RWPE2 (cell line): ENCODE data around the gene CNIH3.

Experiments
- ATAC-seq: fragments of 200-7000 bp; cut with Tn5 transposase; 3 replicates; pipeline ENCODE4 v1.9.1; 2021; ENCODE audit warnings: low read depth
- DNase-seq: peaks from one replicate; pipeline ENCODE4 v3.0.0-alpha.2; 2020; ENCODE audit warnings: low spot score
- H3K27ac ChIP-seq: fragments of 450-650 bp; 2 replicates; pipeline ENCODE4 v1.5.1; 2017; ENCODE audit warnings: mild to moderate bottlenecking; ENCODE audit not compliant: poor library complexity, severe bottlenecking
- H3K27me3 ChIP-seq: fragments of 250-450 bp; sonication (Bioruptor Pico); 2 replicates; pipeline ENCODE4 v1.5.1; 2021; ENCODE audit warnings: mild to moderate bottlenecking, moderate library complexity; ENCODE audit not compliant: insufficient read depth, poor library complexity, severe bottlenecking
- H3K36me3 ChIP-seq: fragments of 250-450 bp; sonication (Bioruptor Pico); 2 replicates; pipeline ENCODE4 v1.5.1; 2020; ENCODE audit warnings: low read depth, mild to moderate bottlenecking, moderate library complexity
- H3K4me1 ChIP-seq: fragments of 250-450 bp; sonication (Bioruptor Pico); 2 replicates; pipeline ENCODE4 v1.5.1; 2021; ENCODE audit warnings: mild to moderate bottlenecking, moderate library complexity; ENCODE audit not compliant: insufficient read depth, poor library complexity, severe bottlenecking
- H3K4me3 ChIP-seq: fragments of 250-450 bp; sonication (Bioruptor Pico); 2 replicates; pipeline ENCODE4 v1.5.1; 2021; ENCODE audit warnings: mild to moderate bottlenecking, moderate library complexity; ENCODE audit not compliant: severe bottlenecking
- H3K9me3 ChIP-seq: fragments of 250-450 bp; sonication (Bioruptor Pico); 2 replicates; pipeline ENCODE4 v1.5.1; 2021; ENCODE audit warnings: mild to moderate bottlenecking, moderate library complexity; ENCODE audit not compliant: severe bottlenecking
- TF ChIP-seq, protein P1 (sequence below): fragments of 450-650 bp; IDR thresholded peaks from one replicate; pipeline ENCODE4 v1.5.1; 2017; ENCODE audit warnings: mild to moderate bottlenecking, moderate library complexity; ENCODE audit not compliant: poor library complexity, severe bottlenecking

CNIH3 gene

DNA sequence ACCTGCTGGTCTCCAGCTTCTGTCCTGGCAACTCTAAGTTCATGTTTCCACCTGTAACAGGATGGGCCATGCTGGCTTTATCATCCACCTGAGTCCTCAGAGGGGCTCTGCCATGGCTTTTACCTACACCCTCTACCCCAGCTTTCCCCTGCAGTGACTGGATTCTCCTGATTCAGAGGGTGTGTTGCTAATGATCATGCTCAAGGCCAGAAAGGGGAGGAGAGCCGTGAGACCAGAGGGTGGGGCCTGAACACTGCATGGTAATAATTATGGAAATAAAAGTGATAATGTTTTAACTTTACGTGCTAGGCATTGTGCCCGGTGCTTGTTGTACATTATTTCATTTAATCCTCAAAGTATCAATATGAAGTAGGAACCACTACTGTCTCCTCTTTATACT is 53.3 kb downstream of the CNIH3 start:
- Histone ChIP-seq H3K4me1 (no peaks in the 10 kb centered on the region), H3K4me3 (no peak overlapping the region), H3K27me3 (no peaks in the 10 kb centered on the region), H3K36me3 (no peaks in the 10 kb centered on the region), H3K27ac (no peak overlapping the region), H3K9me3 (no peaks in the 10 kb centered on the region)
- TF ChIP-seq, protein P1, sequence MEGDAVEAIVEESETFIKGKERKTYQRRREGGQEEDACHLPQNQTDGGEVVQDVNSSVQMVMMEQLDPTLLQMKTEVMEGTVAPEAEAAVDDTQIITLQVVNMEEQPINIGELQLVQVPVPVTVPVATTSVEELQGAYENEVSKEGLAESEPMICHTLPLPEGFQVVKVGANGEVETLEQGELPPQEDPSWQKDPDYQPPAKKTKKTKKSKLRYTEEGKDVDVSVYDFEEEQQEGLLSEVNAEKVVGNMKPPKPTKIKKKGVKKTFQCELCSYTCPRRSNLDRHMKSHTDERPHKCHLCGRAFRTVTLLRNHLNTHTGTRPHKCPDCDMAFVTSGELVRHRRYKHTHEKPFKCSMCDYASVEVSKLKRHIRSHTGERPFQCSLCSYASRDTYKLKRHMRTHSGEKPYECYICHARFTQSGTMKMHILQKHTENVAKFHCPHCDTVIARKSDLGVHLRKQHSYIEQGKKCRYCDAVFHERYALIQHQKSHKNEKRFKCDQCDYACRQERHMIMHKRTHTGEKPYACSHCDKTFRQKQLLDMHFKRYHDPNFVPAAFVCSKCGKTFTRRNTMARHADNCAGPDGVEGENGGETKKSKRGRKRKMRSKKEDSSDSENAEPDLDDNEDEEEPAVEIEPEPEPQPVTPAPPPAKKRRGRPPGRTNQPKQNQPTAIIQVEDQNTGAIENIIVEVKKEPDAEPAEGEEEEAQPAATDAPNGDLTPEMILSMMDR, result no peak
- no peak for ATAC-seq
- no peak for DNase-seq

DNA sequence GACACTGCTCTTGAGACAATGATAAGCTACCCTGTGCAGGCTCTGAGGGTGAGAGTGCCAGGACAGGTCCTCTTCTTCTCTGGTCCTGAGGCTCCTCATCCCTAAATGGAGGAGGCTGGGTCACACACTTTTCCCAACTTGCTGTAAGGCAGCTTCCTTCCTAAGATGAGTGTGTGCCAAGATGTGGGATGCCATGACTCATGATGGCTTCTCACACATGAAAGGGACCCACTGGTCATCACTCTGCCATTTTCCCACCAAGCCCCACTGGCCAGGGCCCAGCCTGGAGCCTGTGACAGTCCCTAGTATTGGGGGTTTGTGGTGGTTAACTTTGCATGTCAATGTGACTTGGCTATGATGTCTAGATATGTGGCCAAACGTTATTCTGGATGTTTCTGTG is 54.4 kb downstream of the CNIH3 start:
- H3K4me1 ChIP-seq, result no peaks in the 10 kb centered on the region
- no peak overlapping the region for H3K27ac ChIP-seq
- no peaks in the 10 kb centered on the region for H3K36me3 ChIP-seq
- H3K9me3 ChIP-seq, result no peaks in the 10 kb centered on the region
- H3K4me3 ChIP-seq, result no peak overlapping the region
- no peak for ATAC-seq
- H3K27me3 ChIP-seq, result no peaks in the 10 kb centered on the region
- no peak for DNase-seq
- TF ChIP-seq, protein P1, result no peak

DNA sequence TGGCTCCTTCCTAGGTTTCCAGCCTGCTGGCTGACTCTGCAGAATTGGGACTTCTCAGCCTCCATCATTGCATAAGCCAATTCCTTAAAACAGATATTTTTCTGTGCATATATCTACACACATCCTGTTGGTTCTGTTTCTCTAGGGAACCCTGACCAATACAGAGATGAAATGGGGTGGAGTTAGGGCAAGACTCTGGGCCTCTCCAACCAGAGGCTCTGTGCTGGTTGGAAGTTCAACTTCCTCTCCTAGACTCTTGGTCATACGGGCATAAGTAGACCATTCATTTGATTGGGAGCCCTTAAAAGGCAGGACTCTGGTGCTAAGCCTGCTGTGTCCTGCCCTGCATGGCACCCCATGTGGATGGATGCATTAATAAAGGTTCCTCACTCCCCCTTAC is 55.0 kb downstream of the CNIH3 start:
- ATAC-seq, result no peak
- Histone ChIP-seq H3K9me3 (no peaks in the 10 kb centered on the region), H3K4me3 (no peak overlapping the region), H3K27me3 (no peaks in the 10 kb centered on the region), H3K4me1 (no peaks in the 10 kb centered on the region), H3K27ac (no peak overlapping the region), H3K36me3 (no peaks in the 10 kb centered on the region)
- no peak for DNase-seq
- TF ChIP-seq, protein P1, result no peak

- DNase-seq, result no peak
- Histone ChIP-seq H3K36me3 (no peaks in the 10 kb centered on the region), H3K4me1 (no peaks in the 10 kb centered on the region), H3K9me3 (no peaks in the 10 kb centered on the region), H3K27me3 (no peaks in the 10 kb centered on the region), H3K4me3 (no peak overlapping the region), H3K27ac (no peak overlapping the region)
- TF ChIP-seq, protein P1, result no peak
- ATAC-seq, result no peak
Measured at GRCh38 chr1:224673141-224673540, 57.0 kb downstream of the CNIH3 start.

DNA sequence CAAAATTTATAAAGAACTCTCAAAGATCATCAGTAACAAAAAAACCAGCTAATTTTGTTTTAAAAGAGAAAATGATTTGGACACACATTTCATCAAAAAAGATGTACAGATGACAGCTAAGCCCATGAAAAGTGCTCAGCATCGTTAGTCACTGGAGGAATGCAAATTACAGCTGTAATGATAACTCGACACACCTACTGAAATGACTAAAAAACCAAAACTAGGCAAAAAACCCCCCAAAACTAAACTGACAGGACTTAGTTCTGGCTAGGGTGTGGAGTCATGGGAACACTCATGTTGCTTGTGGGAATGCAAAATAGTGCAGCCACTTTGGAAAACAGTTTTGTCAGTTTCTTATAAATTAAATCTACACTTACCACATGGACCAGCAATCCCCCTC is 59.5 kb downstream of the CNIH3 start:
- no peaks in the 10 kb centered on the region for H3K9me3 ChIP-seq
- no peaks in the 10 kb centered on the region for H3K36me3 ChIP-seq
- TF ChIP-seq, protein P1, result no peak
- DNase-seq, result no peak
- no peak overlapping the region for H3K4me3 ChIP-seq
- no peak overlapping the region for H3K27ac ChIP-seq
- no peak for ATAC-seq
- H3K27me3 ChIP-seq, result no peaks in the 10 kb centered on the region
- H3K4me1 ChIP-seq, result no peaks in the 10 kb centered on the region
